Gastroesophageal sphincter (tissue), 3 donors: ENCODE measurements around the gene CEP250.

Experiments
- CTCF ChIP-seq, 4 experiments: fragments of 200-600 bp in 2 of 4; fragments of 450-650 bp in 2 of 4; sonication (generic) in 1 of 4; IDR thresholded peaks; one replicate each; pipeline ENCODE4 v1.5.1; 2017 to 2019; ENCODE audit warnings: antibody characterized with exemption in 4 of 4, mild to moderate bottlenecking in 2 of 4, moderate library complexity in 2 of 4
- POLR2A ChIP-seq, 2 donors: fragments of 450-650 bp; IDR thresholded peaks; one replicate each; pipeline ENCODE4 v1.6.1; 2017; ENCODE audit warnings: antibody characterized with exemption in 2 of 2, mild to moderate bottlenecking in 2 of 2, moderate library complexity in 1 of 2
- POLR2AphosphoS5 ChIP-seq: sonication (generic); formaldehyde crosslinking; IDR thresholded peaks from one replicate; pipeline ENCODE4 v1.6.1; 2017; ENCODE audit warnings: antibody characterized with exemption

GRCh38 chr20:35556871-35557270 is 101.5 kb downstream of the CEP250 start:
- no peak for TF ChIP-seq CTCF (IDR thresholded peaks at IDR 0.05)
- TF ChIP-seq POLR2AphosphoS5, result no peak
- TF ChIP-seq POLR2A (IDR thresholded peaks at IDR 0.05), result no peak
